ENCODE data around the gene SLC4A4.

DNA sequence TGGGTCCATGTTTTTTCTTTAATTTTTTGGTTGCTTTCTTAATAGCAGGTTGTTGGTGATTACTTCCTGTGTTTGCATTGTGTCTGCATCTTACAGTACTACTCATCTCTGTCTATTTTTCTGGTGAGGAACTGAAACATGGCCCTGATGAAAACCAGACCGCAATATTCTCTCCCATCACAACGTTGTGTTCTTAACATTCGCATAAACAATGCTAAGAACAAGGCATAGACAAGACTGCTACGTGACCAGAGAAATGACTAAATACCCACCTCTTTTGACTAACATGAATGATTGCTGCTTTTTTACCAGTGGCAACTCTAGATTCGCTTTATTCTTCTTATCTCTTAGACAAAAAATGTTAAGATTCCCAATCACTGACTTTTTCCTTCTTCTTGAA, 266.0 kb downstream of the SLC4A4 start:
- no peak for TF ChIP-seq EP300 (IDR thresholded peaks at IDR 0.05)
- TF ChIP-seq, protein P1, sequence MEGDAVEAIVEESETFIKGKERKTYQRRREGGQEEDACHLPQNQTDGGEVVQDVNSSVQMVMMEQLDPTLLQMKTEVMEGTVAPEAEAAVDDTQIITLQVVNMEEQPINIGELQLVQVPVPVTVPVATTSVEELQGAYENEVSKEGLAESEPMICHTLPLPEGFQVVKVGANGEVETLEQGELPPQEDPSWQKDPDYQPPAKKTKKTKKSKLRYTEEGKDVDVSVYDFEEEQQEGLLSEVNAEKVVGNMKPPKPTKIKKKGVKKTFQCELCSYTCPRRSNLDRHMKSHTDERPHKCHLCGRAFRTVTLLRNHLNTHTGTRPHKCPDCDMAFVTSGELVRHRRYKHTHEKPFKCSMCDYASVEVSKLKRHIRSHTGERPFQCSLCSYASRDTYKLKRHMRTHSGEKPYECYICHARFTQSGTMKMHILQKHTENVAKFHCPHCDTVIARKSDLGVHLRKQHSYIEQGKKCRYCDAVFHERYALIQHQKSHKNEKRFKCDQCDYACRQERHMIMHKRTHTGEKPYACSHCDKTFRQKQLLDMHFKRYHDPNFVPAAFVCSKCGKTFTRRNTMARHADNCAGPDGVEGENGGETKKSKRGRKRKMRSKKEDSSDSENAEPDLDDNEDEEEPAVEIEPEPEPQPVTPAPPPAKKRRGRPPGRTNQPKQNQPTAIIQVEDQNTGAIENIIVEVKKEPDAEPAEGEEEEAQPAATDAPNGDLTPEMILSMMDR (IDR thresholded peaks at IDR 0.05) = no peak
- no peak for TF ChIP-seq POLR2AphosphoS5 (IDR thresholded peaks at IDR 0.05)

Measured in suprapubic skin (tissue), 4 donors.